Caco-2 (cell line): ENCODE results near the gene RPS24. TPM values are rescaled to one million over a fixed set of nuclear protein-coding genes. Genes with fewer than 3 reads are reported as not detected.

ENCODE experiments used
- BruUV-seq: library from RNA; stranded (reverse); fragments of 400-500 nt; replicated peaks from 2 replicates; lab custom pipeline; 2021; lab: Mats Ljungman, UMichigan
- CTCF ChIA-PET: fragments of 300-600 bp; sonication (Branson Sonifier 250); formaldehyde crosslinking; loops from one replicate; lab custom pipeline; 2022; ENCODE audit warnings: antibody characterized with exemption; lab: Charles Lee
- POLR2A ChIA-PET: fragments of 300-600 bp; sonication (Branson Sonifier 250); formaldehyde crosslinking; loops from one replicate; lab custom pipeline; 2022; ENCODE audit warnings: antibody characterized with exemption; lab: Charles Lee
- DNase-seq, 2 experiments: peaks; one replicate each; pipeline versions ENCODE4 v3.0.0 to v3.0.0-alpha.2; 2020 to 2022
- H3K27me3 ChIP-seq: replicated peaks from 2 replicates; pipeline ENCODE4 v1.6.0; 2011; ENCODE audit warnings: low read length; ENCODE audit not compliant: control insufficient read depth, insufficient read depth
- H3K36me3 ChIP-seq: 2 replicates; pipeline ENCODE4 v1.5.1; 2011; ENCODE audit warnings: low read length; ENCODE audit not compliant: control insufficient read depth, insufficient read depth
- H3K4me1 ChIP-seq: fragments of 250-450 bp; sonication (Bioruptor Pico); 2 replicates; pipeline ENCODE4 v1.5.1; 2020; ENCODE audit warnings: mild to moderate bottlenecking
- H3K4me3 ChIP-seq: 2 replicates; pipeline ENCODE4 v1.5.1; 2011; ENCODE audit warnings: low read depth, mild to moderate bottlenecking, control low read depth, low read length
- H3K9me3 ChIP-seq: fragments of 250-450 bp; sonication (Bioruptor Pico); 2 replicates; pipeline ENCODE4 v1.5.1; 2020; ENCODE audit warnings: mild to moderate bottlenecking, moderate library complexity
- H3K27ac Mint-ChIP-seq: one replicate; pipeline ENCODE4 v1.8.0; 2022; ENCODE audit warnings: mixed read lengths; ENCODE audit not compliant: unreplicated experiment
- H3K27me3 Mint-ChIP-seq: one replicate; pipeline ENCODE4 v1.8.0; 2022; ENCODE audit warnings: mixed read lengths; ENCODE audit not compliant: insufficient read depth, unreplicated experiment
- H3K36me3 Mint-ChIP-seq: one replicate; pipeline ENCODE4 v1.8.0; 2022; ENCODE audit warnings: mild to moderate bottlenecking, mixed read lengths; ENCODE audit not compliant: insufficient read depth, unreplicated experiment
- H3K4me1 Mint-ChIP-seq: one replicate; pipeline ENCODE4 v1.8.0; 2022; ENCODE audit warnings: low read depth, mixed read lengths; ENCODE audit not compliant: unreplicated experiment
- H3K4me3 Mint-ChIP-seq: one replicate; pipeline ENCODE4 v1.8.0; 2022; ENCODE audit warnings: mild to moderate bottlenecking, moderate library complexity, mixed read lengths; ENCODE audit not compliant: unreplicated experiment
- H3K9me3 Mint-ChIP-seq: one replicate; pipeline ENCODE4 v1.8.0; 2022; ENCODE audit warnings: mixed read lengths; ENCODE audit not compliant: unreplicated experiment
- intact Hi-C: fragments of 100-400 bp; cut with micrococcal nuclease; formaldehyde crosslinking; loops from one replicate; pipeline ENCODE4 v1.10.0; 2022; ENCODE audit not compliant: unreplicated experiment
- total RNA-seq: library from RNA; stranded (reverse); gene quantifications from 2 replicates; pipeline ENCODE4 v1.2.3, GENCODE V29; 2022
- TF ChIP-seq, protein P1 (sequence below), 2 experiments: fragments of 200-600 bp in 1 of 2; IDR thresholded peaks; 1 replicate in 1 of 2; 2 replicates in 1 of 2; pipeline versions ENCODE4 v1.5.1 to v1.8.0; 2011 to 2022; ENCODE audit warnings: antibody characterized with exemption in 1 of 2, control low read depth in 1 of 2, inconsistent platforms in 1 of 2, low read depth in 1 of 2, low read length in 1 of 2, mild to moderate bottlenecking in 1 of 2, moderate library complexity in 1 of 2; ENCODE audit not compliant: insufficient read depth in 1 of 2, severe bottlenecking in 1 of 2, unreplicated experiment in 1 of 2

RPS24 gene
- total RNA-seq, 1 experiment from 2014 or later, result 2,311 TPM

GRCh38 chr10:78028438-78029268, 5.0 kb upstream of the RPS24 start:
- H3K4me1 ChIP-seq, result no peaks in the 10 kb centered on the region
- H3K4me1 Mint-ChIP-seq, result peaks cover 5% of the 10 kb centered on the region
- no peaks in the 10 kb centered on the region for H3K27me3 ChIP-seq
- H3K36me3 Mint-ChIP-seq, result peaks cover 32% of the 10 kb centered on the region
- H3K27ac Mint-ChIP-seq, result peak overlapping the region; percentile 89
- H3K9me3 ChIP-seq, result no peaks in the 10 kb centered on the region
- H3K4me3 Mint-ChIP-seq, result peak overlapping the region; percentile 93
- no peaks in the 10 kb centered on the region for H3K9me3 Mint-ChIP-seq
- CTCF ChIA-PET, result interaction anchor here (0.6 to 1.3 kb wide), 4 partner anchors 15 to 561 kb away, joined by 3 to 11 read pairs (median 3); no protein-coding TSS in a partner anchor
- BruUV-seq, result TSS peak; percentile 42
- H3K36me3 ChIP-seq, result peaks cover 2% of the 10 kb centered on the region; the same call in 1 of the 2 replicates
- H3K27me3 Mint-ChIP-seq, result no peaks in the 10 kb centered on the region
- TF ChIP-seq, protein P1, sequence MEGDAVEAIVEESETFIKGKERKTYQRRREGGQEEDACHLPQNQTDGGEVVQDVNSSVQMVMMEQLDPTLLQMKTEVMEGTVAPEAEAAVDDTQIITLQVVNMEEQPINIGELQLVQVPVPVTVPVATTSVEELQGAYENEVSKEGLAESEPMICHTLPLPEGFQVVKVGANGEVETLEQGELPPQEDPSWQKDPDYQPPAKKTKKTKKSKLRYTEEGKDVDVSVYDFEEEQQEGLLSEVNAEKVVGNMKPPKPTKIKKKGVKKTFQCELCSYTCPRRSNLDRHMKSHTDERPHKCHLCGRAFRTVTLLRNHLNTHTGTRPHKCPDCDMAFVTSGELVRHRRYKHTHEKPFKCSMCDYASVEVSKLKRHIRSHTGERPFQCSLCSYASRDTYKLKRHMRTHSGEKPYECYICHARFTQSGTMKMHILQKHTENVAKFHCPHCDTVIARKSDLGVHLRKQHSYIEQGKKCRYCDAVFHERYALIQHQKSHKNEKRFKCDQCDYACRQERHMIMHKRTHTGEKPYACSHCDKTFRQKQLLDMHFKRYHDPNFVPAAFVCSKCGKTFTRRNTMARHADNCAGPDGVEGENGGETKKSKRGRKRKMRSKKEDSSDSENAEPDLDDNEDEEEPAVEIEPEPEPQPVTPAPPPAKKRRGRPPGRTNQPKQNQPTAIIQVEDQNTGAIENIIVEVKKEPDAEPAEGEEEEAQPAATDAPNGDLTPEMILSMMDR (IDR thresholded peaks at IDR 0.05; ENCODE audit: insufficient read depth in 1 of 2, low read depth in 1 of 2, low read length in 1 of 2, severe bottlenecking in 1 of 2, unreplicated experiment in 1 of 2), result no peak
- peak in 1 of 2 experiments; percentile 58 for DNase-seq
- POLR2A ChIA-PET, result no interaction called here
- intact Hi-C loops, result loop anchor here (1.0 to 2.0 kb wide), 2 partner anchors 119 to 182 kb away; no protein-coding TSS in a partner anchor
- H3K4me3 ChIP-seq, result peak overlapping the region; percentile 75

- TF ChIP-seq, protein P1 (IDR thresholded peaks at IDR 0.05; ENCODE audit: insufficient read depth in 1 of 2, low read depth in 1 of 2, low read length in 1 of 2, severe bottlenecking in 1 of 2, unreplicated experiment in 1 of 2), result peak; percentile 78 to 79
- peaks cover 2% of the 10 kb centered on the region; the same call in 1 of the 2 replicates for H3K36me3 ChIP-seq
- no peaks in the 10 kb centered on the region for H3K9me3 ChIP-seq
- no peaks in the 10 kb centered on the region for H3K9me3 Mint-ChIP-seq
- BruUV-seq, result no TSS peak
- peak; percentile 95 to 98 for DNase-seq
- H3K4me3 ChIP-seq, result peak within 1 kb of the TSS; percentile 75
- H3K4me1 Mint-ChIP-seq, result peaks cover 5% of the 10 kb centered on the region
- H3K27ac Mint-ChIP-seq, result peak within 1 kb of the TSS; percentile 89
- CTCF ChIA-PET, result interaction anchor here (0.6 to 1.3 kb wide), 4 partner anchors 101 to 560 kb away, joined by 3 to 4 read pairs (median 4); no protein-coding TSS in a partner anchor
- no peaks in the 10 kb centered on the region for H3K27me3 Mint-ChIP-seq
- peaks cover 32% of the 10 kb centered on the region for H3K36me3 Mint-ChIP-seq
- POLR2A ChIA-PET, result no interaction called here
- no peaks in the 10 kb centered on the region; the same call in 1 of the 2 replicates for H3K4me1 ChIP-seq
- H3K4me3 Mint-ChIP-seq, result peak within 1 kb of the TSS; percentile 93
- no peaks in the 10 kb centered on the region for H3K27me3 ChIP-seq
- intact Hi-C loops, result loop anchor here (1.0 to 2.0 kb wide), 2 partner anchors 120 to 183 kb away; no protein-coding TSS in a partner anchor
Observed at GRCh38 chr10:78029269-78030226, 4.1 kb upstream of the RPS24 start, which contains the start of gene POLR3A. TSS of gene POLR3A (minus strand) at chr10:78029515. CDS start at chr10:78029407, 108 bp downstream.

DNA sequence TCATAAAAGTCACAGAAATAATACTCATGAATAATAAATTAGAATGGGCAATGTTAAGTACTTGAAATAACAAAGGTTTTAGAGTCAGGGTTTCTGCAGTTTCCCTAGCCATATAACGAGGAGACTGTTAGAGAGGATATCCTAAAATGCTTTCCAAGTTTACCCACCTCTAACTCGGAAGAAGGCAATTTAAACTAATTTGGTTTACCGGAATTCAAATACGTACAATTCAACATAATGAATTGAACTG, 351 bp upstream of the RPS24 start:
- DNase-seq, result no peak
- CTCF ChIA-PET, result no interaction called here
- POLR2A ChIA-PET, result no interaction called here
- H3K4me1 ChIP-seq, result peaks cover 16% of the 10 kb centered on the region
- Mint-ChIP-seq H3K4me1 (peaks cover 17% of the 10 kb centered on the region), H3K36me3 (peaks cover 57% of the 10 kb centered on the region), H3K27me3 (no peaks in the 10 kb centered on the region), H3K27ac (peak overlapping the region; percentile 91), H3K9me3 (no peaks in the 10 kb centered on the region), H3K4me3 (peak overlapping the region; percentile 92)
- intact Hi-C loops, result no loop called here
- TF ChIP-seq, protein P1 (IDR thresholded peaks at IDR 0.05; ENCODE audit: insufficient read depth in 1 of 2, low read depth in 1 of 2, low read length in 1 of 2, severe bottlenecking in 1 of 2, unreplicated experiment in 1 of 2), result no peak
- no peaks in the 10 kb centered on the region for H3K27me3 ChIP-seq
- peak overlapping the region; percentile 65 for H3K4me3 ChIP-seq
- H3K36me3 ChIP-seq, result peaks cover 9% of the 10 kb centered on the region
- BruUV-seq, result no TSS peak
- H3K9me3 ChIP-seq, result no peaks in the 10 kb centered on the region
